HepG2 (cell line): ENCODE results near the gene ATG4A. TPM values are rescaled to one million over a fixed set of nuclear protein-coding genes. Genes with fewer than 3 reads are reported as not detected.

Experiments
- ARID4A ChIP-seq: sonication (generic); formaldehyde crosslinking; IDR thresholded peaks from 2 replicates; pipeline ENCODE4 v1.5.0; 2020; ENCODE audit warnings: mild to moderate bottlenecking, missing genetic modification reagents, borderline replicate concordance
- EED ChIP-seq: sonication (generic); formaldehyde crosslinking; IDR thresholded peaks from 2 replicates; pipeline ENCODE4 v1.5.0; 2020; ENCODE audit warnings: mild to moderate bottlenecking, missing genetic modification reagents
- GMEB1 ChIP-seq: sonication (generic); formaldehyde crosslinking; IDR thresholded peaks from 2 replicates; pipeline ENCODE4 v1.5.1; 2020; ENCODE audit warnings: missing genetic modification reagents, mild to moderate bottlenecking, borderline replicate concordance
- HDAC2 ChIP-seq: sonication (generic); formaldehyde crosslinking; IDR thresholded peaks from 2 replicates; pipeline ENCODE4 v1.4.0; 2020; ENCODE audit warnings: missing genetic modification reagents
- HHEX ChIP-seq: IDR thresholded peaks from 2 replicates; pipeline ENCODE4 v1.6.1; 2016; ENCODE audit warnings: control low read depth
- HMG20A ChIP-seq: IDR thresholded peaks from 2 replicates; pipeline ENCODE4 v1.6.1; 2016; ENCODE audit warnings: borderline replicate concordance
- KMT2B ChIP-seq: IDR thresholded peaks from 2 replicates; pipeline ENCODE4 v1.6.1; 2016; ENCODE audit warnings: missing genetic modification reagents, missing compliant biosample characterization
- NR2C2 ChIP-seq: sonication (generic); formaldehyde crosslinking; IDR thresholded peaks from 2 replicates; pipeline ENCODE4 v1.4.0; 2020; ENCODE audit warnings: missing genetic modification reagents, mild to moderate bottlenecking, moderate library complexity, borderline replicate concordance
- PHF21A ChIP-seq: sonication (generic); formaldehyde crosslinking; IDR thresholded peaks from 2 replicates; pipeline ENCODE4 v1.5.0; 2020; ENCODE audit warnings: mild to moderate bottlenecking, missing genetic modification reagents
- RFX1 ChIP-seq: fragments of 450-650 bp; IDR thresholded peaks from 2 replicates; pipeline ENCODE4 v1.6.1; 2017
- THAP9 ChIP-seq: sonication (generic); formaldehyde crosslinking; IDR thresholded peaks from 2 replicates; pipeline ENCODE4; 2020; ENCODE audit warnings: missing genetic modification reagents, mild to moderate bottlenecking, borderline replicate concordance
- ZFY ChIP-seq: sonication (generic); formaldehyde crosslinking; IDR thresholded peaks from 2 replicates; pipeline ENCODE4 v1.4.0; 2020; ENCODE audit warnings: missing genetic modification reagents
- ZNF274 ChIP-seq: sonication (generic); formaldehyde crosslinking; IDR thresholded peaks from 2 replicates; pipeline ENCODE4 v1.5.1; 2020; ENCODE audit warnings: mild to moderate bottlenecking, missing genetic modification reagents
- ZNF446 ChIP-seq: sonication (generic); formaldehyde crosslinking; IDR thresholded peaks from 2 replicates; pipeline ENCODE4 v1.5.0; 2020; ENCODE audit warnings: mild to moderate bottlenecking, missing genetic modification reagents
- ZNF501 ChIP-seq: sonication (generic); formaldehyde crosslinking; IDR thresholded peaks from 2 replicates; pipeline ENCODE4 v1.5.1; 2020; ENCODE audit warnings: mild to moderate bottlenecking, moderate library complexity, missing genetic modification reagents
- ZNF556 ChIP-seq: sonication (generic); formaldehyde crosslinking; IDR thresholded peaks from 2 replicates; pipeline ENCODE4 v1.4.0; 2020; ENCODE audit warnings: mild to moderate bottlenecking, missing genetic modification reagents, borderline replicate concordance
- ZSCAN20 ChIP-seq: sonication (generic); formaldehyde crosslinking; IDR thresholded peaks from 2 replicates; pipeline ENCODE4 v1.4.0; 2020; ENCODE audit warnings: missing genetic modification reagents, mild to moderate bottlenecking, borderline replicate concordance
- polyA plus RNA-seq, 8 experiments: library from polyadenylated mRNA; depleted of rRNA in 3 of 8; stranded (reverse) in 7 of 8; unstranded in 1 of 8; fragments of >200 nt; fragmentation: Illumina TruSeq in 4 of 8; extraction: Trizol in 4 of 8; gene quantifications; 2 replicates each; pipeline versions ENCODE4 v1.2.1 to v1.2.3, GENCODE V29; 2011 to 2016; ENCODE audit warnings: low read depth in 4 of 8, missing spikeins in 1 of 8, mixed read lengths in 1 of 8; ENCODE audit not compliant: insufficient read depth in 1 of 8
- total RNA-seq, 5 experiments: library from RNA; depleted of rRNA; stranded (reverse); fragments of >200 nt; fragmentation: Illumina TruSeq; extraction: Trizol; gene quantifications; 2 replicates each; pipeline ENCODE4 v1.2.3, GENCODE V29; 2016; ENCODE audit warnings: low read depth in 1 of 5
- TF ChIP-seq, protein P1 (sequence below): sonication (generic); formaldehyde crosslinking; IDR thresholded peaks from 2 replicates; pipeline ENCODE4 v1.8.0; 2022; ENCODE audit warnings: mild to moderate bottlenecking, missing genetic modification reagents; ENCODE audit not compliant: insufficient replicate concordance

Gene ATG4A
- total and polyA plus RNA-seq, 2 of the 13 experiments (the other 11 are each of a cell fraction or from before 2014, with no cell fraction given) = 3.3 to 6.3 TPM

GRCh38 chrX:108091264-108091877, at the start of gene ATG4A, which contains the start of gene PSMD10 (continued):
- TF ChIP-seq ARID4A (CRISPR knock-in tag) (peak; percentile 76), HDAC2 (CRISPR knock-in tag) (peak; percentile 20; the same call in 1 of the 2 replicates), ZNF446 (CRISPR knock-in tag) (no peak), NR2C2 (CRISPR knock-in tag) (peak; percentile 76), ZSCAN20 (CRISPR knock-in tag) (no peak), ZNF556 (CRISPR knock-in tag) (0 out of 2 replicates have a peak, but pooled peaks have one; percentile 33), ZNF501 (CRISPR knock-in tag) (peak; percentile 55; the same call in 1 of the 2 replicates), KMT2B (CRISPR knock-in tag) (peak; percentile 40; the same call in 1 of the 2 replicates), ZNF274 (CRISPR knock-in tag) (no peak), THAP9 (no peak), ZFY (peak; percentile 91), PHF21A (no peak), GMEB1 (CRISPR knock-in tag) (peak; percentile 95), HHEX (no peak), RFX1 (no peak), EED (CRISPR knock-in tag) (no peak), HMG20A (CRISPR knock-in tag) (no peak)
- TF ChIP-seq, protein P1, sequence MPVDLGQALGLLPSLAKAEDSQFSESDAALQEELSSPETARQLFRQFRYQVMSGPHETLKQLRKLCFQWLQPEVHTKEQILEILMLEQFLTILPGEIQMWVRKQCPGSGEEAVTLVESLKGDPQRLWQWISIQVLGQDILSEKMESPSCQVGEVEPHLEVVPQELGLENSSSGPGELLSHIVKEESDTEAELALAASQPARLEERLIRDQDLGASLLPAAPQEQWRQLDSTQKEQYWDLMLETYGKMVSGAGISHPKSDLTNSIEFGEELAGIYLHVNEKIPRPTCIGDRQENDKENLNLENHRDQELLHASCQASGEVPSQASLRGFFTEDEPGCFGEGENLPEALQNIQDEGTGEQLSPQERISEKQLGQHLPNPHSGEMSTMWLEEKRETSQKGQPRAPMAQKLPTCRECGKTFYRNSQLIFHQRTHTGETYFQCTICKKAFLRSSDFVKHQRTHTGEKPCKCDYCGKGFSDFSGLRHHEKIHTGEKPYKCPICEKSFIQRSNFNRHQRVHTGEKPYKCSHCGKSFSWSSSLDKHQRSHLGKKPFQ (CRISPR knock-in tag) = no peak
